Measurements from ENCODE around the gene UBASH3B. TPM values are rescaled to one million over a fixed set of nuclear protein-coding genes. Genes with fewer than 3 reads are reported as not detected.
A peak's percentile ranks its signal among the peaks of the same experiment; 100 is the strongest.
"Not testable (repeated sequence)": the region's sequence is repeated elsewhere in the genome, so short reads cannot be mapped to it uniquely, and the experiment has no call there.

The UBASH3B gene
- total RNA-seq, 1 experiment from 2014 or later = 19.3 TPM

DNA sequence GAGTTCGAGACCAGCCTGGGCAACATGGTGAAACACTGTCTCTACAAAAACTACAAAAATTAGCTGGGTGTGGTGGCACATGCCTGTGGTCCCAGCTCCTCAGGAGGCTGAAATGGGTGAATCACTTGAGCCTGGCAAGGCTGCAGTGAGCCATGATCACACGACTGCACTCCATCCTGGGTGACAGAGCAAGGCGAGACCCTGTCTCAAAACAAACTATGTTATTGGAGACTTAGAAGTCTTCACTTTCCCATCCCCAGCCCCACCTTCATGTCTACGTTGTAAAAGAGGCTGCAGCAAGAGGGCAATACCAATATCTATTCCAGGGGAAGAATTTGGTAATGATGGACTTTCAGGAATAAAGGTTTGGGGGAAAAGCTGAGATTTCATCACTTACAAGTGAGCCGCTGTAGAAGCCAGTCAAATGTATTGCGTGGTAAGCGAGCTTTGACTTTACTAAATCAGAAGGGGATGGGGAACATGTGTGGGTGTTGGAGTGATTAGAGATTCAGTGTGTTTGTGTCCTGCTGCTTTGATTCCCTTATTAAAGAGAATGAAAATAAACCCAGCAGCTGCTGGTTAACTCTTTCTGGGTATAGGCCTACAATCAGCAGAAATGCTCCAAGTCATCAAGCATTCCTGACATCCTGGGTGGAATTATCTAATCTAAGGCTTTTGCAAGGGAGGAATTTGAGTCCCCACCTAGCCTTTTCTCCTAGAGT is 53.7 kb downstream of the UBASH3B start:
- peak; percentile 87 for DNase-seq (ENCODE audit: low read depth)

DNA sequence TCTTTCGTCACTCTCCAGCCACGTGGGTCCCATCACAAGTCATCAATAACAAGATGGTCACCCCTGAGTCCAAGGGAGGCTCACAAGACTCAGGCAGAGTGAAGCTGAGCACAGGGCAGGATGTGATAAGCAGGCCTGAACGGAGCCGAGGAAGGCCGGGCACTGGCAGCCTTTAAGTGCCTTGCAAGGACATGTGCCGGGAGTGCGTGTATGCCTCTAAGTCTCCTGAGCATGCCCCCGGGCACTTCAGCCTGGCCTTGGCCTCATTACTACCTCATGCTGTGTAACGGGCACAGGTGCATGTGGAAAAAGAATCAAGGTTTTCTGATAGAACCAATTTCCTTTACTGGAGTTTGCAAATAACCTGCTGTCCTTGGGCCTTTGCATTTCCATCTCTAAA is 55.8 kb downstream of the UBASH3B start:
- DNase-seq (ENCODE audit: low read depth) = no peak

DNA sequence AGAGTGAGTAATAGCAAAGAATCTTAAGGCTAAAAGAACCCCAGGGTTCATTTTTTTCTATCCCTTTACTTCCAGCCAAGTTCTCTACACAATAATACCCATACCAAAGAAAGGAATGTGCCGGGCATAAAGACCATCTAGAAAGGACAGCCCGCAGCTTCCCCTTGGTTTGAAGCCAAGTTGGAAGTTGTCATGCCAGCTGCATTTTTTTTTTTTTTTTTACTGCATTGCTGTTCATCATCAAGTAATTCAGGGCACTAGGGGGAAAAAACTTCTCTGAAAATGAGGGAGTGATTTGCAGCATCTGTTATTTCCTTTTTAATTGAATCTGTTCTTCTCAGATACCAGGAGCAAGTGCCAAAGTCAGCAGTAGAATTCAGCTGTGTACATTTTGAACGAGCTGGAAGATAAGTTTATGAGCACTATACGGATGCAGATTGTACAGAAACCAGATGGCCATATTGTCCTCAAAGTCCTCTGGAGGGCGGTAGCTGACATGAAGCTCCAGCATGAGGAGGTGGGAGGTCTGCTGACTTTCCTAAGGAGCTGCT is 56.4 kb downstream of the UBASH3B start:
- peak; percentile 82 for DNase-seq (ENCODE audit: low read depth)

DNA sequence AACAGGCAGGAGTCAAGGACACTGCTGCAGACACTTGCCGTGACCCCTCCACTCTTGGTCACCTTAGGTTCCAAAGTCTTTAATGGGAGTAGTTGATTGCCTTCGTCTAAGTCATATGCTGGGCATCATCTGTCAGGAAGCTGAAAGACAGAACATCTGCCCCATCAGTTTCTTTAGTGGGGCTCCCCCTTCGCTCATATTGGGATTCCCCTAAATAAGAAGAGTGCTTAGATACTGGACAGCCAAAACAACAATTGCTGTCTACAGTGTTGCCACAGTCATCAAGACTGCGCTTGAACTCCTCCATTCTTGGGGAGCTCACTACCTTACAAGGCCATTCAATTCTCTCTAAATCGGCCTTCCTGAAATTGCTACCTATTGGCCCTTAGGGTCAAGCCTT is 58.5 kb downstream of the UBASH3B start:
- no peak for DNase-seq (ENCODE audit: low read depth)

DNA sequence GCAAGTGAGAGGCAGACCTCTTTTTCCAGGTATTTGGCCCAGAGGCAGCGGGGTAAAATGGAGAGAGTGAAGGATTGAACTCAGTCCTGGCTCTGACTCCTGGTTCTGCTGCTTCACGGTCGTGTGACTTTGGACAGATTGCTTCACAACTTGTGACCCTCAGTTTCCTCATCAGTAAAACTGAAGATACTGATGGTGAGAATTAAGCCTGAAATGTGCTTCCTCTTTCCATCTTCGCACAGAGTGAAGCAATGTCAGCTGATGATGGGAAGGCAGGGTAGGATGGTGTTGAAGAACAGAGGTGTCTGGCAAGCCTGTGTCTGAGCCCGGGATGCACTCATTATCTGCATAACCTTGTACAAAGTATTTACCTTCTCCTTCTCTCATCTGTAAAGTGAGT is 59.0 kb downstream of the UBASH3B start:
- no peak for DNase-seq (ENCODE audit: low read depth)

DNA sequence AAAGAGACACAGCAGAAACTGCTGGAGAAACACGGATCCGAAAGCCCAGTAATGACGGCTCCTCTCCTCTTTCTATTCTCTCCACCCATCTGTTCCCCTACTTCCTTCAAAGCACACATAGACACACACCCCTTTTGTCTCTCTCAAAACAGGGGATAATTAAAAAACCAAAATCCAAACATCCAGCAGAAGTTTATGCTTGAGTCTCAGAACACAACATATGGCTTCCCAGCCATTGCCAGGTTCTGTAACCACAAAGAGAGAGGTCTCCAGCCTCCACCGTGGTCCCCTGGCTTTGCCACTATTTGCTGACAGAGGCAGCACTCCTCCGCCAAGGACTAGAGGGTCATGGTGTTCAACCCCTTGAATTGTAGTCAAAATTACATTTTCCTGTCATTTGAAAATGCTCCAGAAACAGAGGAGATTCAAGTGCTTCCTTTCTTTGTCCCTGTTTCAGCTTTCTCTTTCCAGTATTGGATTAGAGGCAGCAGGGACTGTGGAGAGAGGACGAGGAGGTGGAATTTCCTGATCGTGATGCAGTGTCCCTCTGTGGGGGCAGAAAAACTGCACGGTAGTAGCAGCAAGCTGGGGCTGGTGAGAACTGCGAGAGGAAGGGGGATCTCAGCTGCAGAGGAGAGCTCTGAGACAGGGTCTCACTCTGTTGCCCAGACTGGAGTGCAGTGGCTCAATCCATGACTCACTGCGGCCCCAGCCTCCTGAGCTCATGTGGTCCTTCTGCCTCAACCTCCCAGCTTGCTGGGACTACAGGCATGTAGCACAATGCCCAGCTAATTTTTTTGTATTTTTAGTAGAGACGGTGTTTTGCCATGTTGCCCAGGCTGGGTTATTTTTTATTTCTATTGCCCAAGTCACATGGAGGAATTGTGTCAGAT is 60.3 kb downstream of the UBASH3B start:
- no peak for DNase-seq (ENCODE audit: low read depth)

DNA sequence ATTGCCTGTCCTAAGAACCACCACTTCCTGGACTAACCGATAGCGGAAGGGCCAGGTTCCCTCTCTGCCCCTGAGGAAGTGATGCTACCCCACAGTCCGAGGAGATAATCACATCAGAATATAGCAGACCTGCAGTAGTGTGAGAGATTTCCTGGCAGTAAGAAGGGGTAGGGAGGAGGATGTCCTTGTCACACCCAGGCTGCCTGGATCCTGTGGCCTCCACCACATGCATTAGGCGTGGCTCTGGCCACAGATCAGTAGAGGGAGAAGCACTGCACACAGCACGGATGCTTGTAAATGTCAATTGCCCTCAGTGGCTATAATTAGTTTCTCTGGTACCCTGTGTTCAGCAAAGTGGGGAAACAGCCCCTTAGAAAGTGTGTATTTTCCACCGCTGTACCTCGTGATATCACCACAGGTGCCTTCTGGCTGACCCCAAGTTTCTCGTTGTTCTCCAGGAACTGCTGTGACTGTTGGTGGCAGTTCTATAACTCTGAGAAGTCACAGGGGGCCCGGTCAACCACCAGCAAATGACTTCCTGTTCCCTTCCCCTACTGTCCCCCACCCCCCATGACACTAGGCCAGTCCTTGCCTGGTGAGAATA is 61.8 kb downstream of the UBASH3B start:
- DNase-seq (ENCODE audit: low read depth) = no peak

DNA sequence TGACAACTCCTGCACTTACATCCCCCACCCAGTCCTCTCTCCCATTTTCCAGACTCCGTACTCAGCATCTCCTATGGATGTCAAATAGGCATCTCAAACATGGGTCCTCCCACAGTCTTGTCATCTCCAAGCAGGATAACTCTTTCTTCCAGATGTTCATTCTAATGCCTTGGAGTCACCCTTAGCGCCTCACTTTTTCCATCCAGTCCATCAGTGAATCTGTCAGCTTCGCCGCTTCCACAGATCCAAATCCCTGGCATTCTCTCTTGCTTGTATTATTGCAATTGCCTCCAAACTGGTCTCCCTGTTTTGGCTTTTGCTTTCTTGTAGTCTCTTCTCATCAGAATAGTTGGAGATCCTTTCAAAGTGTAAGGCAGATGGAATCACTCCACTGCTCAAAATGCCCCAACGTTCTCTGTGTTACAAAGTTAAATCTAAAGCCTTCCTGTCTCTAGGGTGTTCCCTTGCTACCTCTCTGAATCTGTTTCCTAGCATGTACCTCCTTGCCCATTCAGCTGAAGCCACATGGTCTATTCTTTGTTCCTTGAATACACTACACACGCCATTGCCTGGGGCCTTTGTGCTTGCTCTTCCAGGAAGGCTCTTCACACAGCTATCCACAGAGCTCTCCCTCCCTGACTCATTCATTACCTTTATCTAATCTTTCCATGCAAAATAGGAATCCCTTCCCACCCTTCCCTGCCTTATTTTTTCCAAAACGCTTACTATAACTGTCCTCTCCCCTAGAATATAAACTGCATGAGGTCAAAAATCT is 64.8 kb downstream of the UBASH3B start:
- peak; percentile 85 for DNase-seq (ENCODE audit: low read depth)

DNA sequence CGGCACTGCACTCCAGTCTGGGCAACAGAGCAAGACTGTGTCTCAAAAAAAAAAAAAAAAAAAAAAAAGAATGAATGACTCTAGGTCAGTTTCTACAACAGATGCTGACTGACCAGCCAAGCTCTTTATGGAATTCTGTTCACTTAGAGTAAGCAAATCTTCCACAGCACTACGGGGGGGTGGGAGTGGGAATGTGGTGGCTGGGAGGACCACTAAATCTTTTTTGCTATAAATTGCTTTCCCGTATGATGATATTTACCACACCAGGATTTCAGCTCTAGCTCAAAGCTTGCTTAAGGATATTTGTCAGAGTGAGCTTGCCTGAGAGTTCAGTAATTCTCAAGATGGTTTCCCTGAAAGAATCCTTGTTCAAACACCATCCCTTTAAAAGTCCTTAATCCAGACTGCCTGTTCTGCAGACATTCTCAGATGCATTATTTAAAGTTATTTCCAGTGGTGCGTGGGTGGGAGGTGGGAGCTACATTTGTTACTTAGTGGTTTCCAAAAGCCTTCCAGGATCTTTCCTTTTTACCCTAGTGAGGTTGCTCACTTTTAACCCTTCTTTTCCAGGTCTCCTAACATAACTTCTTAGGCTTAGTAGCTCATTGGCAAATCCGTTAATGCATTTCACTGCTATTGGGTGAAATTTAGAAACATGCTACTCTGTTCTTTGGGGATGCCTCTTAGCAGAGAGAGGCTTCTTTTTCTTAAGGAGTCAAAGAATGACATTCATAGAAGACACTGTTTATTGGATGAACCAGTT is 65.9 kb downstream of the UBASH3B start:
- no peak for DNase-seq (ENCODE audit: low read depth)

DNA sequence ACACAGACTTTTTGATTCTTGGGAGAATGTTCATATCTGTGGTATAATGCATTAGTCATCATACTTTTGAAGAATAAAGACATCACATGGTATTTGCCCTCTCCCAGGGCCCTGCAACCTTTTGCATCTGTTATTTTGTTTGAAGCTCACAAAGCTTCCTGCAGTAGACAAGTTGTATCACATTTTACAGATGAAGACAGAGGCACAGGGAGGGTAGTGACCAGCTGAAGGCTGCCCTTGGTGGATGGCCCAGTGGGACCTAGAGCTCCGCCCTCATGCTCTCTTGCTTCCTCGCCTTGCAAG is 66.4 kb downstream of the UBASH3B start:
- peak; percentile 78 for DNase-seq (ENCODE audit: low read depth)

DNA sequence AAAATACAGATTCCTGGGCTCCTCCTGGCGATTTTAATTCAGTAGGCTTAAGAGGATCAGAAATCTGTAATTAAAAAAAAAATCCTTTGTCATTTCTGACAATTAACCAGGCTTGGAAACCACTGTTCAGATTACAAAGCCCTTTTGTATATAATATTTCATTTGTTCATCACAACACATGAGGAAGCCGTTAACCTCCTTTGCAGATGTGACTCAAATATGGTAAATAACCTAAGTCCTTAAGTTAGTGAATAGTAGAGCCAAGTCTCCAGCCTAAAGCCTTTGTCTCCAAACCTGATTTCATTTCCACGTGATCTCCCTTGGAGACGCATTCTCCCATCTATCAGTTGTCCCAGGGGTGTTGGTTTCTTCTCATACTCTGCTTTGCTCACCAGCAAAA is 67.6 kb downstream of the UBASH3B start:
- no peak for DNase-seq (ENCODE audit: low read depth)

DNA sequence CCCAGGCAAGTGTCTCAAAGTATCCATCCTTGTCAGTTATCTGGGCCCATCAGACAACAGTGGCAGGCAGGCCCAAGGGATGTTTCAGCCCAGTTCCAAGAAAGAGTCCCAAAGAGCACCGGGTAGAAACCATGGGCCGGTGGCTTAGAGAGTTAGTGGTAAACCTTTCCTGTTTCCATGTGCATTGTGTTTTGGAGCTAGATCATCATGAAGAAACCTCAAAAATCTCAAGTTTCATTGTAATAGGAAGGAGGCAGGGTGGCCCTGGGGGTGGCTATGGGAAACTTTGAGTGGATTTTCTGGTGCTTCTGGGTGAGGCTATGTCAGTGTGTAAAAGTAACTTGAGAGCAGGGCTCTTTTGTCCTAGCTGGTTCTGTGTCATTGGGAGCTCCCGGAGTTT is 68.1 kb downstream of the UBASH3B start:
- peak; percentile 77 for DNase-seq (ENCODE audit: low read depth)

DNA sequence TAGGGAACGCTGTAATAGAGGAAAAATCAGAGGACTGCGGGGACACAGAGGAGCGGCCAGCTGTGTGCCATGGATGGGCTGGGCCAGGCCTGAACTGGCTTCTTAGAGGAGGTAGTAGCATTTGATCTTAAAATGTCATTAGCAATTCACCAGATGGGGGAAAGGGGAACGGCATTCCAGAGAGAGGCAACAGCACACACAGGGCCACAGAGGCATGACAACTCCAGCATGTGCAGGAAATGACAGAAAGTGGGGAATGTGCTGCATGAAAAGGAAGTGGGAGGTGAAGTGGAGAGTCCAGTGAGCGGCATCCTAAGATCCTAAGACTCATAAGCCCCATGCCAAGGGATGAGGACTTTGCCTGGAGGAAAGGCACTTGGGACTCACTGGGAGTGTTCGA is 69.0 kb downstream of the UBASH3B start:
- DNase-seq (ENCODE audit: low read depth) = peak; percentile 49

DNA sequence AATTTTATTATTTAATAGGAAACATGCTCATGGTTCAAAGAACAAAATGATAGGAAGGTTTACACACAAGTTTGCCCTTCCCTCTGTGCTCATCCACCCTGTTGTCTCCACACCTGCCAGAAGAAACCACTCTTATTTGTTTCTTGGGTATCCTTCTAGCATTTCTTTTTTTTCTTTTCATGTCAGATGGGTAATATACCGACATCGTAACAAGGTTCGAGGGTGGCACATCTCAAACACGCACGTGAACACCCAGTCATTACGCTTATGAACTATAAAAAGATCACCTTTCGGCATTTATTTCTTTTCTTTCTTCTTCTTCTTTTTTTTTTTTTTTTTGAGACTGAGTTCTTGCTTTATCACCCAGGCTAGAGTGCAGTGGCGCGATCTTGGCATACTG is 70.5 kb downstream of the UBASH3B start:
- no peak for DNase-seq (ENCODE audit: low read depth)

DNA sequence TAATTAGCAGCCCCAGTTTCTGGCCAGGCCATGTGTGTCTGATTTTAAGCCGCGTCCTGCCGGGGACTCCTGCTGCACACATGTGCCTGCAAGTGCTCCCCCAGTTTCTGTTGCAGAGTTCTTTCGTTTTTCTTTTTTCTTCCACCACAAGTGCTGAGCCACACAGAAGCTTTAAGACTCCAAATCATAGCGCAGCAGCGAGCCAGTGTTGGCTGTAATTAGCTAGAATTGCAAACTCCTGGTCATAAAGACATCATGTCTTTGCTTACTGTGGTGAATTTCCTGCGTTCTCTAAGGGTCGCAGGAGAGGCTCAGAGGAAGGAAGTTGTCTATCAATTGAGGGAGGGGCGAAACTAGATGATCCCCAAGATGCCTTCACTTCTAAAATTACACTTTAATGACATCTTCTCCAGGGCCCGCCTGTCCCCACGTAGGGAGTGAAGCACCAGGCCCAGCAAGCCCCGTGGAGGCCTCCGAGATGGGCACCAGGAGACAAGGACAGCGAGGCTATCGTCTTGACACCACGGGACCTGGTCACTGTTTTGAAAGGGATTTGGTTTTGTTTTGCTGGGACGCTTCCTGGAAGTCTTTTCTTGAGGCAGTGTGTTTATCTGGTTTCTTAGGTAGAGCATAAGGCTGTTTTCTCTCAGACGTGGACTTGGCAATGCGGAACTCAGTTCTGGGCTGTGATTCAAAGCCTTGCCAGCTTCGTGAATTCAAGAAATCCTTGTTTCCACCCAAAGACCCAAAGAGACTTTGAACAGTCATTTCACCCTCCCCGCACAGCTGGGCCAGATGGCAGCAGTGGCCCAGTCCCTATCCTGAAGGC is 71.8 kb downstream of the UBASH3B start:
- DNase-seq (ENCODE audit: low read depth) = no peak

DNA sequence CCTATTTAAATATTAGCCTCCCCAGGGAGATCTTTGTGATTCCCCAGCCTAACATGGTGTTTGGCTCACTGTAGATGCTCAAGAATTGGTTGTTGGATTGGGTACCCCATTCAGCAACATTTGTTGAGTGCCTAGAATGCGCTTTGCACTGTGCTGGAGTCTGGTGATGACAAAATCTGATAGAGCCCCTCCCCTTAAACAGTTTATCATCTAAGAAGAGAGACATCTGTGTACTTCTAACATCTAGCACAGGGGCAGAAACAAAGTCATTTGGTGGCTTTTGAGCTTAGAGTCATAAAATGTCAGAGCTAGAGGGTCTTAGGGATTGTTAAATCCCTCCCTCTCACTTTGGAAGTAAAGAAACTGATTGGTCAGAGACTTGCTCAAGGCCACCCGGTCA is 73.0 kb downstream of the UBASH3B start:
- DNase-seq (ENCODE audit: low read depth) = no peak

DNA sequence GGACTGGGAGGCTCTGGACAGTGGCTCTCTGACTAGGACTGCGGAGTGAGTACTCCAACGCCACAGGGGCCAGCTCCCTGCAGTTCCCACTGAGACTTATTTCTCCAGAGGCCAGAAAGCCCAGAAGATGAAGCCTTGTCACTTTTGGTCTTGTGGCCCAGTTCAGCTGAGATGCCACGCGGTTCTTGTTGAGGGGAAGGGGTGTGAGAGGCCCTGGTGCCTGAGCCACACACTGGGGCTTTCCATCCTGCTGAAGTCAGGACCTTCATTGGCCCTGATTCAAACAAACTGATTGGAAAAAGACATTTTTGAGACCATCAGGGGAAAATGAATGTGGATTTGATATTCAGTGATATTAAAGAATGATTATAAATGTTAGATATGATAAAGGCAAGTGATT is 73.6 kb downstream of the UBASH3B start:
- no peak for DNase-seq (ENCODE audit: low read depth)

DNA sequence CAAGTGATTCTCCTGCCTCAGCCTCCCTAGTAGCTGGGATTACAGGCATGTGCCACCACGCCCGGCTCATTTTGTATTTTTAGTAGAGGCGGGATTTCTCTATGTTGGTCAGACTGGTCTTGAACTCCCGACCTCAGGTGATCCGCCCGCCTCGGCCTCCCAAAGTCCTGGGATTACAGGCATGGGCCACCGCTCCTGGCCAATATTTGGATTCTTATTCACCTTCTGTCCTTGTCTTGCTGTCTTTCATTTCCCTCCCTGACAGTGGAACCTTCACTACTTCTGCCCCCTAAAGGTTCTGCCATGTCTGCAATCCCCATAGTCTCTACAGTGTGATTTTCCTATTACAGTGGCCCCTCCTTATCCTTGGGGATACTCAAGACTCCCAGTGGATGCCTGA is 75.2 kb downstream of the UBASH3B start:
- not testable (repeated sequence) for DNase-seq (ENCODE audit: low read depth)

DNA sequence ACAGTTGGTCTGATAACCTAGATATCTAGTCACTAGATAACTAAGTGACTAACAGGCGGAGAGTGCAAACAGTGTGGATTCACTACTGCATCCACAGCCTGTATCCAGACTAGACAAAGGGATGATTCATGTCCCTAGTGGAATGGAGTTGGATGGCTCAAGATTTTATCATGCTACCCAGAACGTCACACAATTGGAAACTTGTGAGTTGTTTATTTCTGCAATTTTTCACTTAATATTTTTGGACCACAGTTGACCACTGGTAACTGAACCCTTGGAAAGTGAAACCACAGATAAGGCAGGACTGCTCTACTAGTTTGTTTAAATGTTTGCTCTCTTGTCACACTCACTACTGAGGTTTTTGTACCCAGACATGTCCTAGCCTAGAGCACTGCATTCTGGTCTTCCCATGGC is 76.0 kb downstream of the UBASH3B start:
- peak; percentile 91 for DNase-seq (ENCODE audit: low read depth)

Measured in M059J (cell line).